MCF 10A (cell line): ENCODE results near the gene EIF4A3. TPM values are rescaled to one million over a fixed set of nuclear protein-coding genes. Genes with fewer than 3 reads are reported as not detected.

Experiments used
- BruUV-seq: library from RNA; stranded (reverse); fragments of 400-500 nt; replicated peaks from 2 replicates; lab custom pipeline; 2021; lab: Mats Ljungman, UMichigan
- CTCF ChIA-PET: fragments of 300-600 bp; sonication (Branson Sonifier 250); formaldehyde crosslinking; extraction: SDS; loops from one replicate; lab custom pipeline; 2021; ENCODE audit warnings: antibody characterized with exemption, inconsistent platforms; lab: Yijun Ruan, JAX
- POLR2A ChIA-PET: fragments of 300-600, 350-650 bp; sonication (Branson Sonifier 250); formaldehyde crosslinking; extraction: SDS; loops from one replicate; lab custom pipeline; 2020; ENCODE audit warnings: antibody characterized with exemption, inconsistent platforms; lab: Yijun Ruan, JAX
- DNase-seq: peaks from one replicate; pipeline ENCODE4 v3.0.0-alpha.2; 2018; ENCODE audit not compliant: unreplicated experiment
- H3K27ac Mint-ChIP-seq: one replicate; pipeline ENCODE4 v1.8.0; 2022; ENCODE audit warnings: mild to moderate bottlenecking, low read depth, mixed read lengths; ENCODE audit not compliant: unreplicated experiment
- H3K27me3 Mint-ChIP-seq: one replicate; pipeline ENCODE4 v1.8.0; 2022; ENCODE audit warnings: mixed read lengths; ENCODE audit not compliant: insufficient read depth, unreplicated experiment
- H3K36me3 Mint-ChIP-seq: one replicate; pipeline ENCODE4 v1.8.0; 2022; ENCODE audit warnings: mild to moderate bottlenecking, moderate library complexity, mixed read lengths; ENCODE audit not compliant: insufficient read depth, unreplicated experiment
- H3K4me1 Mint-ChIP-seq: one replicate; pipeline ENCODE4 v1.8.0; 2022; ENCODE audit warnings: mixed read lengths; ENCODE audit not compliant: insufficient read depth, unreplicated experiment
- H3K4me3 Mint-ChIP-seq: one replicate; pipeline ENCODE4 v1.8.0; 2022; ENCODE audit warnings: mild to moderate bottlenecking, moderate library complexity, mixed read lengths; ENCODE audit not compliant: unreplicated experiment
- H3K9me3 Mint-ChIP-seq: one replicate; pipeline ENCODE4 v1.8.0; 2022; ENCODE audit warnings: mixed read lengths; ENCODE audit not compliant: unreplicated experiment
- intact Hi-C: fragments of 100-400 bp; cut with micrococcal nuclease; formaldehyde crosslinking; loops from 2 replicates; pipeline ENCODE4 v1.14.1; 2022
- total RNA-seq: library from RNA; stranded (reverse); gene quantifications from 2 replicates; pipeline ENCODE4 v1.2.3, GENCODE V29; 2022
- TF ChIP-seq, protein P1 (sequence below): fragments of 200-600 bp; IDR thresholded peaks from one replicate; pipeline ENCODE4 v1.8.0; 2022; ENCODE audit warnings: antibody characterized with exemption, mild to moderate bottlenecking; ENCODE audit not compliant: unreplicated experiment

The EIF4A3 gene
- total RNA-seq, 1 experiment from 2014 or later: 87.0 TPM

DNA sequence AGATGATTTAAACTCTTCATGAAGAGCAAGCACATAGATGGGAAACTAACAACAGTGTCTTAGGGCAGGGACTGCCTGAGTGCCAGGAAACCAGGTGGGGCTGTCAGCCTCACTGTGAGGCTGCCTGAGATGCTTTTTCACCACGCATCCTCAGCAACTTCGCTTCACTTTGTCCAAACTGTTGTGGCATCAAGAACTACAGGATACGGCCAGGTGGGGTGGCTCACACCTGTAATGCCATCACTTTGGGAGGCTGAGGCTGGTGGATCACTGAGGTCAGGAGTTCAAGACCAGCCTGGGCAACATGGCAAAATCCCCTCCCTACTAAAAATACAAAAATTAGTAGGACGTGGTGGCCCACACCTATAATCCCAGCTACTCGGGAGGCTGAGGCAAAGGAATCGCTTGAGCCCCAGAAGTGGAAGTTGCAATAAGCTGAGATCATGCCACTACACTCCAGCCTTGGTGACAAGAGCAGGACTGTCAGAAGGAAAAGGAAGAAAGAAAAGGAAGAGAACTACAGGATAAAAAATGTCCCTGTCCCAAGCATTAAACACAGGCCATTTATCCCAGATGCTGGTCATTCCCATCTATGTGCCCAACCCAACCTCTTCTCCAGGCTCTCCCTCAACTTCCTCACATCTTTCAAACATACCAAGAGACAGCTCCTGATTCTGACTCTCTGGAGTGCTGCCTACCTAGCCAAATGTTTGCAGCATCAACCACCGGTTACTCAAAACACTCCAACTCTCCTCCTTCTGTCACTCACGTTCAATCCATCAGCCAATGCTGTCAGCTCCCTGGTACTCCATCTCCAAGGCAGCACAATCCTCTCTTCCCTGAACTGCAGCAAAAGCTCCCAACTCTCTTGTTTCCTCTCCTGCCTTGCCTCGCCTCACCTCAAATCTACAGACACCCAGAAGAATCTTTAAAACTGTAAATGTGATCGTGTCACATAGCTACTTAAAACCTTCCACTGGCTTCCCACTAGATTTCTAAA, 1.6 kb downstream of the EIF4A3 start:
- peaks cover 63% of the 10 kb centered on the region for H3K36me3 Mint-ChIP-seq
- DNase-seq: no peak
- H3K4me3 Mint-ChIP-seq: peak overlapping the region; percentile 84
- intact Hi-C loops: loop anchor here (2.0 to 5.0 kb wide), 2 partner anchors 41 to 107 kb away; no protein-coding TSS in a partner anchor
- BruUV-seq: TSS peak; percentile 32
- no peaks in the 10 kb centered on the region for H3K27me3 Mint-ChIP-seq
- H3K4me1 Mint-ChIP-seq: peaks cover 10% of the 10 kb centered on the region
- peak overlapping the region; percentile 62 for H3K27ac Mint-ChIP-seq
- POLR2A ChIA-PET: interaction anchor here (0.7 to 2.3 kb wide), 16 partner anchors 12 to 271 kb away, joined by 3 to 20 read pairs (median 6); partner anchors contain the start of genes GAA and RNF213
- TF ChIP-seq, protein P1, sequence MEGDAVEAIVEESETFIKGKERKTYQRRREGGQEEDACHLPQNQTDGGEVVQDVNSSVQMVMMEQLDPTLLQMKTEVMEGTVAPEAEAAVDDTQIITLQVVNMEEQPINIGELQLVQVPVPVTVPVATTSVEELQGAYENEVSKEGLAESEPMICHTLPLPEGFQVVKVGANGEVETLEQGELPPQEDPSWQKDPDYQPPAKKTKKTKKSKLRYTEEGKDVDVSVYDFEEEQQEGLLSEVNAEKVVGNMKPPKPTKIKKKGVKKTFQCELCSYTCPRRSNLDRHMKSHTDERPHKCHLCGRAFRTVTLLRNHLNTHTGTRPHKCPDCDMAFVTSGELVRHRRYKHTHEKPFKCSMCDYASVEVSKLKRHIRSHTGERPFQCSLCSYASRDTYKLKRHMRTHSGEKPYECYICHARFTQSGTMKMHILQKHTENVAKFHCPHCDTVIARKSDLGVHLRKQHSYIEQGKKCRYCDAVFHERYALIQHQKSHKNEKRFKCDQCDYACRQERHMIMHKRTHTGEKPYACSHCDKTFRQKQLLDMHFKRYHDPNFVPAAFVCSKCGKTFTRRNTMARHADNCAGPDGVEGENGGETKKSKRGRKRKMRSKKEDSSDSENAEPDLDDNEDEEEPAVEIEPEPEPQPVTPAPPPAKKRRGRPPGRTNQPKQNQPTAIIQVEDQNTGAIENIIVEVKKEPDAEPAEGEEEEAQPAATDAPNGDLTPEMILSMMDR: no peak
- H3K9me3 Mint-ChIP-seq: no peaks in the 10 kb centered on the region
- CTCF ChIA-PET: interaction anchor here (0.9 to 2.2 kb wide), 8 partner anchors 18 to 140 kb away, joined by 3 to 14 read pairs (median 4); partner anchors contain the start of gene GAA

DNA sequence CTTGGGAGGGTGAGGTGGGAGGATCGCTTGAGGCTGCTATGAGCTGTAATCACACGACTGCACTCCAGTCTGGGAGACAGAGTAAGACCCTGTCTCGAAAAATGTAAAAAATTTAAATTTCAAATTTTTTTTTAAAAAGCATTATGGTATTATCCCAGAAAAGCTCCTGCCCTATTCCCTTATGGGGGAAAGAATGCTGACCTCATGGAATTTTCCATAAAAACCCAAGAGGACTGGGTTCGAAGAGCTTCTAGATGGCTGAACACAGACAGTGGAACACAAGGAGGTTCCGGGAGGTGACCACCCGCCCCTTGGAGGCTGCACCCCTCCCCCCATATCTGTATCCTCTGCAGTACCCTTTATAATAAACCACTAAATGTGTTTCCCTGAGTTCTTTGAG, 4.0 kb downstream of the EIF4A3 start:
- BruUV-seq: no TSS peak
- Mint-ChIP-seq H3K9me3 (no peaks in the 10 kb centered on the region), H3K27ac (no peak overlapping the region), H3K27me3 (no peaks in the 10 kb centered on the region), H3K4me1 (peaks cover 10% of the 10 kb centered on the region), H3K4me3 (no peak overlapping the region), H3K36me3 (peaks cover 73% of the 10 kb centered on the region)
- CTCF ChIA-PET: interaction anchor here (0.7 to 1.8 kb wide), 3 partner anchors 9 to 1923 kb away, joined by 3 to 9 read pairs (median 3); partner anchors contain the start of gene GAA
- intact Hi-C loops: no loop called here
- POLR2A ChIA-PET: interaction anchor here (0.6 to 1.5 kb wide), 2 partner anchors 9 to 22 kb away, joined by 4 read pairs; no protein-coding TSS in a partner anchor
- TF ChIP-seq, protein P1: no peak
- DNase-seq: no peak

DNA sequence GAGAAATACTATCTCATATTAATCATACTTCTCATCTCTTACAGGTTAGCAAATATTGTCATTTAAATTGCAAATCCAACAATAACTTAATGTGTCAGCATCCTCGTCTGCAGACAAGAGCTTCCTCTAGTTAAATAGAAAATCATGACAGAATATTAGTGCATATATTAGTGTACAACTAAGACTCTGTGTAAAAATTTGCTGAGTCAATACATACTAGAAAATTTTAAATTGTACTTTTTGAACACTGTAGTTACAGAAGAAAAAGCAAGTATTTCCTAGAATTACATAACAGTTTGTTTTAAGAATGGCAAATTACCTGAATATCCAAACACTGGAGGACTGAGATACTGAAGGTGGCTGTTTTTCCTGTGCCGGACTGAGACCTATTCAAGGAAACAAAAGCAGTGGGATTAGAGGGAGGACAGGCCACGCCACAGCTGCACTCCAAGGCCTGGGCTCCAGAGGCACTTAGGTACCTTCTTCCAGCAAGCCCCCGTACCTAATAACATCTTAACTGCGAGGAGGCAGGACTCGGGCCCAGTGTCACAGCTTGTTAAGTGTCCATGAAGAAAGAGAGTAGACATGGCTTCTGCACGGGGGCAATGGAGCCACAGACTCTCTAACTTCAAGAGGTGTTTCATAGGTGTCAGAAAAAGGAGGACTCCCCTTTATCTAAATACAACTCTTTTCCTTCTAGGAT, 5.3 kb downstream of the EIF4A3 start:
- Mint-ChIP-seq H3K4me1 (peaks cover 10% of the 10 kb centered on the region), H3K27ac (peak overlapping the region; percentile 57), H3K9me3 (no peaks in the 10 kb centered on the region), H3K36me3 (peaks cover 82% of the 10 kb centered on the region), H3K27me3 (no peaks in the 10 kb centered on the region), H3K4me3 (no peak overlapping the region)
- ChIA-PET POLR2A (interaction anchor here (0.6 to 1.6 kb wide), 4 partner anchors 8 to 88 kb away, joined by 3 to 5 read pairs (median 4); partner anchors contain the start of gene GAA), CTCF (interaction anchor here (0.5 to 0.7 kb wide), 3 partner anchors 40 to 135 kb away, joined by 3 read pairs; partner anchors contain the start of gene GAA)
- TF ChIP-seq, protein P1: no peak
- intact Hi-C loops: no loop called here
- no peak for DNase-seq
- no TSS peak for BruUV-seq
